Measurements from ENCODE around the gene GOLGA1.
A peak's percentile ranks its signal among the peaks of the same experiment; 100 is the strongest.

The GOLGA1 gene

GRCh38 chr9:124868511-124869465, 72.1 kb downstream of the GOLGA1 start:
- FAIRE-seq: no peak
- peak; percentile 36 for TF ChIP-seq CTCF (IDR thresholded peaks at IDR 0.05; ENCODE audit: insufficient read depth, missing control alignments)
- peak; percentile 96 for DNase-seq (ENCODE audit: insufficient read length, low spot score)

GRCh38 chr9:124863371-124863871, 77.5 kb downstream of the GOLGA1 start:
- no peak for DNase-seq (ENCODE audit: insufficient read length, low spot score)
- FAIRE-seq: no peak
- no peak for TF ChIP-seq CTCF (IDR thresholded peaks at IDR 0.05; ENCODE audit: insufficient read depth, missing control alignments)

GRCh38 chr9:124861342-124862229, 79.3 kb downstream of the GOLGA1 start, which contains the start of the genes ARPC5L and RPL35:
ARPC5L (plus strand) TSS chr9:124862130; CDS start chr9:124869291, 7,161 bp downstream.
RPL35 (minus strand) TSS chr9:124861957; CDS start chr9:124861912, 45 bp downstream.
- DNase-seq (ENCODE audit: insufficient read length, low spot score) (peak; percentile 98), FAIRE-seq (no peak)
- TF ChIP-seq CTCF (IDR thresholded peaks at IDR 0.05; ENCODE audit: insufficient read depth, missing control alignments): no peak

- no peak for TF ChIP-seq CTCF (IDR thresholded peaks at IDR 0.05; ENCODE audit: insufficient read depth, missing control alignments)
- no peak for FAIRE-seq
- no peak for DNase-seq (ENCODE audit: insufficient read length, low spot score)
Measured at GRCh38 chr9:124860582-124861341, 80.1 kb downstream of the GOLGA1 start.

- TF ChIP-seq CTCF (IDR thresholded peaks at IDR 0.05; ENCODE audit: insufficient read depth, missing control alignments): no peak
- DNase-seq (ENCODE audit: insufficient read length, low spot score) (no peak), FAIRE-seq (no peak)
Measured at GRCh38 chr9:124859803-124860581, 80.9 kb downstream of the GOLGA1 start.
